ENCODE measurements around the gene KCNQ1.

- TF ChIP-seq, protein P1, sequence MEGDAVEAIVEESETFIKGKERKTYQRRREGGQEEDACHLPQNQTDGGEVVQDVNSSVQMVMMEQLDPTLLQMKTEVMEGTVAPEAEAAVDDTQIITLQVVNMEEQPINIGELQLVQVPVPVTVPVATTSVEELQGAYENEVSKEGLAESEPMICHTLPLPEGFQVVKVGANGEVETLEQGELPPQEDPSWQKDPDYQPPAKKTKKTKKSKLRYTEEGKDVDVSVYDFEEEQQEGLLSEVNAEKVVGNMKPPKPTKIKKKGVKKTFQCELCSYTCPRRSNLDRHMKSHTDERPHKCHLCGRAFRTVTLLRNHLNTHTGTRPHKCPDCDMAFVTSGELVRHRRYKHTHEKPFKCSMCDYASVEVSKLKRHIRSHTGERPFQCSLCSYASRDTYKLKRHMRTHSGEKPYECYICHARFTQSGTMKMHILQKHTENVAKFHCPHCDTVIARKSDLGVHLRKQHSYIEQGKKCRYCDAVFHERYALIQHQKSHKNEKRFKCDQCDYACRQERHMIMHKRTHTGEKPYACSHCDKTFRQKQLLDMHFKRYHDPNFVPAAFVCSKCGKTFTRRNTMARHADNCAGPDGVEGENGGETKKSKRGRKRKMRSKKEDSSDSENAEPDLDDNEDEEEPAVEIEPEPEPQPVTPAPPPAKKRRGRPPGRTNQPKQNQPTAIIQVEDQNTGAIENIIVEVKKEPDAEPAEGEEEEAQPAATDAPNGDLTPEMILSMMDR (IDR thresholded peaks at IDR 0.05) = no peak
- TF ChIP-seq POLR2A (IDR thresholded peaks at IDR 0.05) (no peak), EP300 (IDR thresholded peaks at IDR 0.05; ENCODE audit: low read depth) (no peak)
These were observed 118.0 kb downstream of the KCNQ1 start for GRCh38 chr11:2562890-2563212.
